Thyroid gland (tissue), 4 donors: ENCODE measurements around the gene TDRD5.

Source experiments
- POLR2A ChIP-seq, 2 donors: fragments of 450-650 bp; IDR thresholded peaks; one replicate each; pipeline ENCODE4 v1.6.1; 2017; ENCODE audit warnings: antibody characterized with exemption in 2 of 2, mild to moderate bottlenecking in 2 of 2, moderate library complexity in 1 of 2
- TF ChIP-seq, protein P1 (sequence below), 6 experiments: fragments of 200-600 bp in 3 of 6; fragments of 450-650 bp in 3 of 6; sonication (generic) in 3 of 6; IDR thresholded peaks; one replicate each; pipeline ENCODE4 v1.5.1; 2016 to 2019; ENCODE audit warnings: antibody characterized with exemption in 6 of 6, mild to moderate bottlenecking in 2 of 6, inconsistent platforms in 1 of 6, moderate library complexity in 1 of 6

DNA sequence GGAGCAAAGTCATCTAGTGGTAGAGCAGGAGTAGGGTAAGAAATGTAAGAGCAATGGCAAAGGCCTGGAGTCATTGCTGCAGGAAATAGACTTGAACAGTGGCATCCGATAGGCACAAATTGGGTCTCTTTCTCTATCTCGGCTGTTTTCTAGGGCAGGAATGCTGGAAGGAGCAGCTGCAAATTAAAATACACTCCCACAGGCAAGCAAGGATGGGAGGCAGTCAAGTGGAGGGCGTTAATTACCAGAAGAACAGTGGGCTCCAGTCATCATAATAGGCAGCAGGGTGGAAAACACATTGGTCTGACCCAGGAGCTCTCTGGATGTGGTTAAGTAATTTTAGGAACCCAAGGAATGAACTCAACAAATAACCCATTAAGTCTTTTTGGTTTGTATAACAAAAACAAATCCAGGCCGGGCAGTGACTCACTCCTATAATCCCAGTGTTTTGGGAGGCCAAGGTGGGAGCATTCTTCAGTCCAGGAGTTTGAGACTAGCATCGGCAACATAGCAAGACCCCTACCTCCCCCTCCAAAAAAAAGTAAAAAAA lies 7.8 kb upstream of the TDRD5 start:
- no peak for TF ChIP-seq POLR2A (IDR thresholded peaks at IDR 0.05)
- TF ChIP-seq, protein P1, sequence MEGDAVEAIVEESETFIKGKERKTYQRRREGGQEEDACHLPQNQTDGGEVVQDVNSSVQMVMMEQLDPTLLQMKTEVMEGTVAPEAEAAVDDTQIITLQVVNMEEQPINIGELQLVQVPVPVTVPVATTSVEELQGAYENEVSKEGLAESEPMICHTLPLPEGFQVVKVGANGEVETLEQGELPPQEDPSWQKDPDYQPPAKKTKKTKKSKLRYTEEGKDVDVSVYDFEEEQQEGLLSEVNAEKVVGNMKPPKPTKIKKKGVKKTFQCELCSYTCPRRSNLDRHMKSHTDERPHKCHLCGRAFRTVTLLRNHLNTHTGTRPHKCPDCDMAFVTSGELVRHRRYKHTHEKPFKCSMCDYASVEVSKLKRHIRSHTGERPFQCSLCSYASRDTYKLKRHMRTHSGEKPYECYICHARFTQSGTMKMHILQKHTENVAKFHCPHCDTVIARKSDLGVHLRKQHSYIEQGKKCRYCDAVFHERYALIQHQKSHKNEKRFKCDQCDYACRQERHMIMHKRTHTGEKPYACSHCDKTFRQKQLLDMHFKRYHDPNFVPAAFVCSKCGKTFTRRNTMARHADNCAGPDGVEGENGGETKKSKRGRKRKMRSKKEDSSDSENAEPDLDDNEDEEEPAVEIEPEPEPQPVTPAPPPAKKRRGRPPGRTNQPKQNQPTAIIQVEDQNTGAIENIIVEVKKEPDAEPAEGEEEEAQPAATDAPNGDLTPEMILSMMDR (IDR thresholded peaks at IDR 0.05) = no peak
